NCI-H82 treated with DMSO at 0.1 percent for 48 hours (cell line): Measurements from ENCODE around the gene XDH.

Experiments
- DNase-seq: peaks from one replicate; lab custom pipeline; 2025; ENCODE audit not compliant: unreplicated experiment; lab: John Stamatoyannopoulos, UW

The XDH gene

GRCh38 chr2:31366733-31367132 is 47.8 kb downstream of the XDH start:
- DNase-seq, result no peak

DNA sequence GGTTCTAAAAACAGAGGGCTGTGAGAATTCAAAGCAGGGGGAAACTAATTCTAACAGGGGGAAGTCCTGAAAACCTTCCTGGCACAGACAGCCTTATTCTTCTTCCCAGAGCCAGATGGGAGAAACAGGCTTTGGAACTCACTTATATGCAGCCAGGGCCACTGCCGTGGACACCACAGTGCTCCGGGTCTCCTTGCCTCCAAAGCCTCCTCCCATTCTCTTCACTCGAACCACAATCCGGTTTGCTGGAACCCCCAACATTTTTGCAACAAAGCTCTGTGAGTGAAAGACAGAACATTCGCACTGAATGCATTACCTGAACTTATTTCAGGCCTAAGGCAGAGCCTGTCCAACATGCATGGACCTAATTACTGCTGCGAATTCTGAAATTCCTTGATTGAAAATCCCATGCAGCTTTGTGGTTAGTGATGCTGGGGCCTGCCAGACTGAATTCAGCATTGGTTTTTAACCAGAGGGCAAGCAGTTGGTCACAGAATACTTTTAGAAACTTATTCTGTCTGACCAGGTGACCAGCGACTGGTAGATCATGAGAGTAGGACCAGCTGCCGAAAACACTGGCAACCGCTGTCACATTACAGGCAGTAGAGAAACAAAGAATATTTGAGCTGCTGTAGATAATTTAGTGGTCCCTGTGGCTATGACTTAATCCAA is 48.6 kb downstream of the XDH start:
- no peak for DNase-seq

DNA sequence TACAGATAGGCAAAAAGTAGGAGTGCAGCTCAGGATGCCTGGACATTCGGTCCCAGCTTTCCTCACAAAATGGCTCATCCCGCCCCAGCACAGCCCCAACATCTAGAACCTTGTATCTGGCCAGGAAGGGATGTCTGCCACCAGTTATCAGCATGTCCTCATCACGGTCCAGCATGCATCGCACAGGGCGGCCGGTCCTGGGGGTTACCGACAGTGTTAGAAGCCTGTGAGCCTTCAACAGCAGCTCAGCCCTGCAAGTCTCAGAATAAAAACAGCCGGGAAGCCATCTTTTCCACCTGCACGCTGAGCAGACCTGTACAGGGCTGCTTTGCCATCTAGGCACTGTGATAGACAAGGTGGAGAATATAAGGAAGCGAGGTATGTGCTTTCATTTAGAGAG is 49.2 kb downstream of the XDH start:
- no peak for DNase-seq

GRCh38 chr2:31363956-31364750 is 50.4 kb downstream of the XDH start:
- no peak for DNase-seq

DNA sequence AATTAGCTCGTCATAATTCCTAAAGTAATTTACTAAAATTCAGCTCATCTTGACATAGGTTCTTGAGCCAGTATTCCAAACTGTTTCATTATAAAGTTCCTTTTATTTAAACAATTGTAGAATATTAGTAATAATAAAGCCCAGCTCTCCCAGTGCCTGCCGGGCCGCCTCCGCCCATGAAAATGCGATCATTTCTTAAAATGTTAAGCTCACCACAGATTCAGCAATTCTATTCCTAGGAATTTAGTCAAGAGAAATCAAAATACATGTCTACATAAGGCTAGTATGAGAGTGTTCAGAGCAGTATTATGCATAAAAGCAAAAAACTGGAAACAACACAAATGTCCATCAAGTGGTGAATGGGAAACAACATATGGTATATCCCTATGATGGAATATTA is 52.0 kb downstream of the XDH start:
- DNase-seq, result no peak

DNA sequence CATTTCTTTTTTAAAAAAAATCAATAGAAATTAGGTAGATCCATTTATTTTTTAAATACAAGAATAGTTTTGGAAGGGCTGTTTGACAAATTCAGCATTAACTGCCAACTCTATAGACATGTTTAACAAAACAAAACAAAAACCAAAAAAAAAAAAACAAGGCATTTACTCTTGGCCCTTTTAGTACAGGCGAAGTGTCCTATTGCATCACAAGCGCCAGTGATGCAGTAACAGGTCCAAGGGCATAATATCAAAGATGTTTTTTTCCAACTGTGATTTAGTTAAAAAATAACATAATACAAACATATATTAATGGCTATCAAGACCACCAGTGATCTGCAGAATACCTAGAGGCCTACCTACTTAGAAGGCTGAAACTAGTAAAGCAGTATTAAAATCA is 55.3 kb downstream of the XDH start:
- DNase-seq, result no peak

DNA sequence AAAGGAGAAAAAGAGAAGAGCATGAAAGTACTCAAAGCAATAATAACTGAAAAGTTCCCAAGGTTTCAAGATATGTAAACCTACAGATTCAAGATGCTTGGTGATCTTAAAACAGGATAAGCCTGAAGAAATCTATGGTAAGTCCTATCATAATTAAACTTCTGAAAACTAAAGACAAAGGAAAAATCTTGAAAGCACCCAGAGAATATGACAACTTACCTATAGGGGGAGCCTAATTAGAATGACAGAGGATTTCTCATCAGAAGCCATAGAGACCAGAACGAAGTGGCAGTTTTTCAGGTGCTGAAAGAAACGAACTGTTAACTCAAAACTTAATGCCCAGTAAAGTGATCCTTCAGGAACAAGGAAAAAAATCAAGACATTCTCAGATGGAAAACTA is 59.7 kb downstream of the XDH start:
- no peak for DNase-seq

- no peak for DNase-seq
Observed at GRCh38 chr2:31353179-31353578, 61.4 kb downstream of the XDH start.

- no peak for DNase-seq
Observed at GRCh38 chr2:31349684-31350083, 64.9 kb downstream of the XDH start.

- DNase-seq, result no peak
Observed at GRCh38 chr2:31349160-31349559, 65.4 kb downstream of the XDH start.

DNA sequence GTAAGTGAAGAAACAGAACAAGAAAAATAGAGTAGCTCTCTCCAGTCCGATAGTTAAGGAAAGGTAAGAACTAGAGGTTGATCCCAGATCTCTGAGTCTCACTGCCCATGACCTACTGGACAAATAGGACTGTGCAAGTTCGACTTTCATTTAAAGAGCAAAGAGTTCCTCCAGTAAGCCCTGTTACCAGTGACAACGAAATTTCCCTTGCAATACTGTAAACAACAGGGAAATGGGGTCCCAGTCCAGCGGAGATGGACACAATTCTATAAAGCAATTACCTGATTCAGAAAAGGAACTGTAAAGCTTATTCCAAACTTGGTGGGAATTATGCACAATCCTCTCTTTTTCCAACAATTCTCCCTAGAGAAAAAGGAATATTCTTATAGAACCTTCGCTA is 65.9 kb downstream of the XDH start:
- no peak for DNase-seq

- no peak for DNase-seq
Observed at GRCh38 chr2:31347750-31348149, 66.8 kb downstream of the XDH start.

- no peak for DNase-seq
Observed at GRCh38 chr2:31347319-31347718, 67.2 kb downstream of the XDH start.

GRCh38 chr2:31344447-31344846 is 70.1 kb downstream of the XDH start:
- no peak for DNase-seq

GRCh38 chr2:31341351-31341750 is 73.2 kb downstream of the XDH start:
- DNase-seq, result no peak

DNA sequence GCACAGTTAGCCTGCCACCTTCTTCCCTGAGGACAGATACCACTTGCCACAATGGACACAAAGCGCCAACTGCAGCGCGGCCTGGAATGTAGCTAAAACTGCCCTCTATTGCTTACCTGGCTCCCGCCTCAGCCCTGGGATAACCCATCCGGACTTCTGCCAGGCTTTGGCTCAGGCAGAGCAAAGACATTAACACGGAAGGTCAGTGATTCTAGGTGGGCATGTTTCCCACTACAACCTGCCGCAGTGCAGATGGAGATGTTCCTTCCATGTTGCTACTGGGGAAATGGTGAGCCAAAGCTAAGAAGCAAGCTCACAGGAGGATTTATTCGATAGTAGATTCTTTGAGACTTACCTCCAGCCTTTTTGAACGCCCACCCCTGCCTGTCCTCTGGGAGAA is 74.8 kb downstream of the XDH start:
- DNase-seq, result no peak

GRCh38 chr2:31337860-31338259 is 76.7 kb downstream of the XDH start:
- no peak for DNase-seq

GRCh38 chr2:31337197-31337596 is 77.3 kb downstream of the XDH start:
- DNase-seq, result no peak

DNA sequence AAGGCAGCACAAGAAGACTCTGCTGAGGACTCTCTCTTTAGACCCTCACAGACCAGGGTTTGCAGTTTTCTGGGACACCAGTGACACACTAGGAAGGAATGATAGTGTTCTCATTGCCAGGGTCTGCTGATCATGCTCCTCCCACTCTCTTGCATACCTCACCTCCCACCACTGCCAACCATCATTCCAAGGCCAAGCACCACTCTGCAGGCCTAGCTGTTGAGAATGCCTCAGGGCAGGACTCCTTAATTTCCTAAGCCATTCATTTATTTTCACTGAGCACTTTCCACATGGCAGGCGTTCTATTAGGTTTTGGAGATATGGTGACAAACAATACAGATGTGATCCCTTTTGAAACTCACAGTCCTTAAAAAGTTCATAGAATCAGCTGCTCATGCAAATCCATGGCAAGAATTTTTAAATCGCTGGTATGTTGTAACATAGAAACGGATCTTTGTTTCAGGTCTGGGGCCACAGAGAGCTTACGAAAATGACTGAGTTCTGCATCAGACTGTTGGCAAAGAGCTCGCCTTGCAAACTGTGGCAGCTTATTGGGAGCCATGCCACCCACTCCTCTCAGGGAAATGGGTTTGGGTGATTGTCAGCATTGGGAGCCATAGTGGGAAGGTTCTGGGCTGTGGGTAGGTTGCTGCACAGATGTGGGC is 78.5 kb downstream of the XDH start:
- no peak for DNase-seq

GRCh38 chr2:31334311-31335026 is 80.1 kb downstream of the XDH start:
- no peak for DNase-seq

GRCh38 chr2:31333527-31334183 is 80.9 kb downstream of the XDH start:
- DNase-seq, result peak; percentile 59
